ENCODE data around the gene EYA4.

EYA4 gene

DNA sequence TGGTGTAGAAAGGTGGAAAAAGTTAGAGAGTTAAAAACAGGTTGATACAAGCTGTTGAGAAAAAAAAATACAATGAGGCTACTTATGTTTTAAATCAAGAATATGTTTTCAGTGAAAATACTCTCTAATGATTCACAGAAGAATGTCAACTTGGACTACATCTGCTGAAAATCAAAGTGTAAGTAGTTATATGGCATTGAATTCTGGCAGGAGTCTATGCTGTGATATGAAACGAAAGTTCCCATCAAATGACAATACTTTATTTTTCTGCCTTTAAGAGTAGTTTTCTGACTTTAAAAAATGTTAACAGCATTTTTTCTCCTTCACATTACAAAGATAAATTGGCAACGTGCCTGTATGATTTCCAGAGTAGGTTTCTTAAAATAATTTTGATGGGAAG lies 158.3 kb downstream of the EYA4 start:
- Histone ChIP-seq H3K14ac (ENCODE audit: low read length) (no peak overlapping the region), H2AK5ac (ENCODE audit: low read length) (no peak overlapping the region), H3K79me1 (ENCODE audit: low read length) (no peaks in the 10 kb centered on the region), H4K8ac (ENCODE audit: low read depth, low read length) (no peak overlapping the region), H3K4ac (ENCODE audit: low read depth, low read length) (no peak overlapping the region), H3K4me3 (ENCODE audit: low read depth, low read length) (no peak overlapping the region), H3K23ac (ENCODE audit: low read length) (no peak overlapping the region), H2BK12ac (ENCODE audit: low read length) (no peak overlapping the region), H3K4me1 (ENCODE audit: control insufficient read depth in 1 of 2, insufficient read depth in 2 of 2, low read length in 2 of 2) (no peaks in the 10 kb centered on the region), H3K27ac (ENCODE audit: low read depth, low read length) (no peak overlapping the region), H2BK120ac (ENCODE audit: insufficient read depth, low read length, poor library complexity) (no peak overlapping the region), H4K12ac (ENCODE audit: low read depth, low read length) (no peak overlapping the region), H2BK5ac (ENCODE audit: low read depth, low read length, poor library complexity) (no peak overlapping the region), H3K36me3 (ENCODE audit: control insufficient read depth in 1 of 2, insufficient read depth in 2 of 2, low read length in 2 of 2) (no peaks in the 10 kb centered on the region), H3K9me3 (ENCODE audit: insufficient read depth, low read depth, low read length) (no peaks in the 10 kb centered on the region), H3K18ac (ENCODE audit: low read length) (no peak overlapping the region), H3K4me2 (ENCODE audit: low read length) (no peak overlapping the region), H4K91ac (ENCODE audit: low read depth, low read length) (no peak overlapping the region), H3K9ac (ENCODE audit: low read length) (no peak overlapping the region), H3K27me3 (ENCODE audit: insufficient read depth, low read length) (no peaks in the 10 kb centered on the region), H3K79me2 (ENCODE audit: control insufficient read depth, insufficient read depth, low read length, poor library complexity) (no peaks in the 10 kb centered on the region), H2AFZ (ENCODE audit: insufficient read depth, low read length, poor library complexity) (no peak overlapping the region)
- WGBS (ENCODE audit: extremely low coverage, insufficient coverage, insufficient read length), result no CpG with 5 or more reads among the region's 2 CpGs
- DNase-seq, result no peak

GRCh38 chr6:133404151-133404550 lies 163.0 kb downstream of the EYA4 start:
- no peak overlapping the region for H4K91ac ChIP-seq (ENCODE audit: low read depth, low read length)

GRCh38 chr6:133404728-133405127 lies 163.6 kb downstream of the EYA4 start:
- Histone ChIP-seq H2AK5ac (ENCODE audit: low read length) (no peak overlapping the region), H2AFZ (ENCODE audit: insufficient read depth, low read length, poor library complexity) (no peak overlapping the region), H3K9me3 (ENCODE audit: insufficient read depth, low read depth, low read length) (no peaks in the 10 kb centered on the region), H3K27me3 (ENCODE audit: insufficient read depth, low read length) (no peaks in the 10 kb centered on the region), H3K9ac (ENCODE audit: low read length) (no peak overlapping the region), H4K91ac (ENCODE audit: low read depth, low read length) (no peak overlapping the region), H2BK5ac (ENCODE audit: low read depth, low read length, poor library complexity) (no peak overlapping the region), H3K79me1 (ENCODE audit: low read length) (no peaks in the 10 kb centered on the region), H2BK120ac (ENCODE audit: insufficient read depth, low read length, poor library complexity) (no peak overlapping the region), H3K18ac (ENCODE audit: low read length) (no peak overlapping the region), H3K4me3 (ENCODE audit: low read depth, low read length) (no peak overlapping the region), H3K4me1 (ENCODE audit: control insufficient read depth in 1 of 2, insufficient read depth in 2 of 2, low read length in 2 of 2) (no peaks in the 10 kb centered on the region), H3K27ac (ENCODE audit: low read depth, low read length) (no peak overlapping the region), H3K79me2 (ENCODE audit: control insufficient read depth, insufficient read depth, low read length, poor library complexity) (no peaks in the 10 kb centered on the region), H4K8ac (ENCODE audit: low read depth, low read length) (no peak overlapping the region), H3K14ac (ENCODE audit: low read length) (no peak overlapping the region), H3K23ac (ENCODE audit: low read length) (no peak overlapping the region), H3K4me2 (ENCODE audit: low read length) (no peak overlapping the region), H3K4ac (ENCODE audit: low read depth, low read length) (no peak overlapping the region), H2BK12ac (ENCODE audit: low read length) (no peak overlapping the region), H3K36me3 (ENCODE audit: control insufficient read depth in 1 of 2, insufficient read depth in 2 of 2, low read length in 2 of 2) (no peaks in the 10 kb centered on the region), H4K12ac (ENCODE audit: low read depth, low read length) (no peak overlapping the region)
- no CpG with 5 or more reads among the region's 8 CpGs for WGBS (ENCODE audit: extremely low coverage, insufficient coverage, insufficient read length)
- no peak for DNase-seq

More at GRCh38 chr6:133404151-133404550, 163.0 kb downstream of the EYA4 start:
- Histone ChIP-seq H3K36me3 (ENCODE audit: control insufficient read depth in 1 of 2, insufficient read depth in 2 of 2, low read length in 2 of 2) (no peaks in the 10 kb centered on the region), H2AFZ (ENCODE audit: insufficient read depth, low read length, poor library complexity) (no peak overlapping the region), H3K18ac (ENCODE audit: low read length) (no peak overlapping the region), H2BK5ac (ENCODE audit: low read depth, low read length, poor library complexity) (no peak overlapping the region), H2BK12ac (ENCODE audit: low read length) (no peak overlapping the region), H4K12ac (ENCODE audit: low read depth, low read length) (no peak overlapping the region), H3K27me3 (ENCODE audit: insufficient read depth, low read length) (no peaks in the 10 kb centered on the region), H3K27ac (ENCODE audit: low read depth, low read length) (no peak overlapping the region), H3K4ac (ENCODE audit: low read depth, low read length) (no peak overlapping the region), H3K14ac (ENCODE audit: low read length) (no peak overlapping the region), H4K8ac (ENCODE audit: low read depth, low read length) (no peak overlapping the region), H3K79me2 (ENCODE audit: control insufficient read depth, insufficient read depth, low read length, poor library complexity) (no peaks in the 10 kb centered on the region), H3K9me3 (ENCODE audit: insufficient read depth, low read depth, low read length) (no peaks in the 10 kb centered on the region), H3K23ac (ENCODE audit: low read length) (no peak overlapping the region), H3K4me1 (ENCODE audit: control insufficient read depth in 1 of 2, insufficient read depth in 2 of 2, low read length in 2 of 2) (no peaks in the 10 kb centered on the region), H3K4me2 (ENCODE audit: low read length) (no peak overlapping the region), H3K4me3 (ENCODE audit: low read depth, low read length) (no peak overlapping the region), H2AK5ac (ENCODE audit: low read length) (no peak overlapping the region), H3K79me1 (ENCODE audit: low read length) (no peaks in the 10 kb centered on the region), H2BK120ac (ENCODE audit: insufficient read depth, low read length, poor library complexity) (no peak overlapping the region), H3K9ac (ENCODE audit: low read length) (no peak overlapping the region)
- no CpG with 5 or more reads among the region's 2 CpGs for WGBS (ENCODE audit: extremely low coverage, insufficient coverage, insufficient read length)
- no peak for DNase-seq

DNA sequence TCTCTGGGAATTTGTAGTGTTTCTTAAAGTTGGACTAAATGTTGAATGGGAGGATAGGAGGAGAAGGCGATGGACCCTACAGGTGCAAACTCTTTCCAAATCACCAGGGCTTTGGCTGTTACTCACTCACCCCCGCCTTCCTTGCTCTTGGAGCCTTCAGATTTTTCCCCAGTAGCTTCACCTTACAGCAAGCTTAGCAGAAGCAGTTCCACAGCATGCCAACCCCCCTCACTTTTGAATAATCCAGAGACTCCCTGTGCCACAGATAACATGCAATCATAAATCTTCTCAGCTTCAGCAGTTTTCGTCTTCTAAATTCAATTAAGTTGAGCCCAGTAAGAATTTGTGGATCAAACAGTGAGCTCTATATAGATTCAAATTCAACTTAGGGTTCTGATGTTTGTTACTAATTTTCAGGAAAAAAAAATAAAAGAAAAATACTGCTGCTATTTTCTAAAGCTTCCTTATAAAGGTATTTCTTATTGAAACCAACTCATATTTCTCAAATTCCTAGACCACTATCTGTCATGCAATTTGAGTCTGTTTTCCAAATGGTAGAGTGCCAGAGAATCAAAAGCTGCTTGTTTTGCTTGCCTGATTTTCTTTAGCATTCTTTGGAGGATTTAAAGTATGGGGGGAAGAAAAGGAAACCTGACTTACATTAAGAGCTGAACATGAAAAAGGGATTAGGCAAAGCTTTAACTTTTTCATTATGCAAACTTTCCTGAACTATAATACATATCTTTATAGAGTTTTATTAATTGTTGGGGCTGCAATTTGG lies 166.4 kb downstream of the EYA4 start:
- Histone ChIP-seq H3K79me2 (ENCODE audit: control insufficient read depth, insufficient read depth, low read length, poor library complexity) (no peaks in the 10 kb centered on the region), H3K4ac (ENCODE audit: low read depth, low read length) (no peak overlapping the region), H3K23ac (ENCODE audit: low read length) (no peak overlapping the region), H3K79me1 (ENCODE audit: low read length) (no peaks in the 10 kb centered on the region), H4K12ac (ENCODE audit: low read depth, low read length) (no peak overlapping the region), H3K4me1 (ENCODE audit: control insufficient read depth in 1 of 2, insufficient read depth in 2 of 2, low read length in 2 of 2) (no peaks in the 10 kb centered on the region), H3K14ac (ENCODE audit: low read length) (no peak overlapping the region), H3K27me3 (ENCODE audit: insufficient read depth, low read length) (no peaks in the 10 kb centered on the region), H3K9me3 (ENCODE audit: insufficient read depth, low read depth, low read length) (no peaks in the 10 kb centered on the region), H3K9ac (ENCODE audit: low read length) (no peak overlapping the region), H3K4me2 (ENCODE audit: low read length) (no peak overlapping the region), H2BK5ac (ENCODE audit: low read depth, low read length, poor library complexity) (no peak overlapping the region), H2AK5ac (ENCODE audit: low read length) (no peak overlapping the region), H3K18ac (ENCODE audit: low read length) (no peak overlapping the region), H4K91ac (ENCODE audit: low read depth, low read length) (no peak overlapping the region), H2BK12ac (ENCODE audit: low read length) (no peak overlapping the region), H4K8ac (ENCODE audit: low read depth, low read length) (no peak overlapping the region), H3K27ac (ENCODE audit: low read depth, low read length) (no peak overlapping the region), H2BK120ac (ENCODE audit: insufficient read depth, low read length, poor library complexity) (no peak overlapping the region), H3K36me3 (ENCODE audit: control insufficient read depth in 1 of 2, insufficient read depth in 2 of 2, low read length in 2 of 2) (no peaks in the 10 kb centered on the region), H2AFZ (ENCODE audit: insufficient read depth, low read length, poor library complexity) (no peak overlapping the region), H3K4me3 (ENCODE audit: low read depth, low read length) (no peak overlapping the region)
- no CpG with 5 or more reads among the region's 3 CpGs for WGBS (ENCODE audit: extremely low coverage, insufficient coverage, insufficient read length)
- no peak for DNase-seq
